ENCODE data around the gene SLCO4A1. TPM values are rescaled to one million over a fixed set of nuclear protein-coding genes. Genes with fewer than 3 reads are reported as not detected.
A peak's percentile ranks its signal among the peaks of the same experiment; 100 is the strongest.
"Not testable (repeated sequence)": the region's sequence is repeated elsewhere in the genome, so short reads cannot be mapped to it uniquely, and the experiment has no call there.

The SLCO4A1 gene
- total RNA-seq, 1 donor from 2014 or later = 3.6 TPM

GRCh38 chr20:62677678-62678077, 35.4 kb downstream of the SLCO4A1 start:
- no peak for TF ChIP-seq CTCF (IDR thresholded peaks at IDR 0.05; ENCODE audit: unreplicated experiment)
- no peaks in the 10 kb centered on the region for H3K4me1 Mint-ChIP-seq (ENCODE audit: low read depth)
- H3K4me3 Mint-ChIP-seq (ENCODE audit: low read depth) = no peak overlapping the region
- H3K36me3 Mint-ChIP-seq (ENCODE audit: insufficient read depth) = peaks cover 1% of the 10 kb centered on the region
- DNase-seq (ENCODE audit: low spot score, unreplicated experiment) = no peak
- peaks cover 14% of the 10 kb centered on the region for H3K9me3 Mint-ChIP-seq (ENCODE audit: low read depth)
- H3K27me3 Mint-ChIP-seq = peaks cover 20% of the 10 kb centered on the region
- H3K27ac Mint-ChIP-seq = no peak overlapping the region

GRCh38 chr20:62678553-62678952, 36.2 kb downstream of the SLCO4A1 start:
- peaks cover 1% of the 10 kb centered on the region for H3K36me3 Mint-ChIP-seq (ENCODE audit: insufficient read depth)
- H3K4me1 Mint-ChIP-seq (ENCODE audit: low read depth) = no peaks in the 10 kb centered on the region
- H3K9me3 Mint-ChIP-seq (ENCODE audit: low read depth) = peaks cover 14% of the 10 kb centered on the region
- no peak for DNase-seq (ENCODE audit: low spot score, unreplicated experiment)
- no peak overlapping the region for H3K27ac Mint-ChIP-seq
- H3K27me3 Mint-ChIP-seq = peaks cover 21% of the 10 kb centered on the region
- TF ChIP-seq CTCF (IDR thresholded peaks at IDR 0.05; ENCODE audit: unreplicated experiment) = no peak
- no peak overlapping the region for H3K4me3 Mint-ChIP-seq (ENCODE audit: low read depth)

- no peak for TF ChIP-seq CTCF (IDR thresholded peaks at IDR 0.05; ENCODE audit: unreplicated experiment)
- H3K4me3 Mint-ChIP-seq (ENCODE audit: low read depth) = no peak overlapping the region
- no peaks in the 10 kb centered on the region for H3K4me1 Mint-ChIP-seq (ENCODE audit: low read depth)
- H3K27ac Mint-ChIP-seq = no peak overlapping the region
- peaks cover 1% of the 10 kb centered on the region for H3K36me3 Mint-ChIP-seq (ENCODE audit: insufficient read depth)
- peaks cover 22% of the 10 kb centered on the region for H3K27me3 Mint-ChIP-seq
- no peak for DNase-seq (ENCODE audit: low spot score, unreplicated experiment)
- H3K9me3 Mint-ChIP-seq (ENCODE audit: low read depth) = peaks cover 14% of the 10 kb centered on the region
Measured at GRCh38 chr20:62679978-62680589, 37.8 kb downstream of the SLCO4A1 start.

- Mint-ChIP-seq H3K27me3 (peaks cover 25% of the 10 kb centered on the region), H3K9me3 (ENCODE audit: low read depth) (peaks cover 14% of the 10 kb centered on the region), H3K36me3 (ENCODE audit: insufficient read depth) (peaks cover 1% of the 10 kb centered on the region), H3K4me1 (ENCODE audit: low read depth) (peaks cover 2% of the 10 kb centered on the region), H3K27ac (no peak overlapping the region), H3K4me3 (ENCODE audit: low read depth) (no peak overlapping the region)
- DNase-seq (ENCODE audit: low spot score, unreplicated experiment) = no peak
- no peak for TF ChIP-seq CTCF (IDR thresholded peaks at IDR 0.05; ENCODE audit: unreplicated experiment)
Measured at GRCh38 chr20:62682912-62683517, 40.7 kb downstream of the SLCO4A1 start.

GRCh38 chr20:62683660-62684322, 41.5 kb downstream of the SLCO4A1 start:
- not testable (repeated sequence) for H3K4me3 Mint-ChIP-seq (ENCODE audit: low read depth); H3K4me1 Mint-ChIP-seq (ENCODE audit: low read depth); DNase-seq (ENCODE audit: low spot score, unreplicated experiment); H3K36me3 Mint-ChIP-seq (ENCODE audit: insufficient read depth)
- Mint-ChIP-seq H3K27ac (peak overlapping the region; percentile 33), H3K27me3 (peaks cover 21% of the 10 kb centered on the region), H3K9me3 (ENCODE audit: low read depth) (peaks cover 14% of the 10 kb centered on the region)
